Right hindlimb (tissue), 1 donor: Measurements from ENCODE around the gene CXCL14.

Experiments
- DNase-seq: peaks from one replicate; pipeline ENCODE4 v3.0.0-alpha.2; 2018

Gene CXCL14

DNA sequence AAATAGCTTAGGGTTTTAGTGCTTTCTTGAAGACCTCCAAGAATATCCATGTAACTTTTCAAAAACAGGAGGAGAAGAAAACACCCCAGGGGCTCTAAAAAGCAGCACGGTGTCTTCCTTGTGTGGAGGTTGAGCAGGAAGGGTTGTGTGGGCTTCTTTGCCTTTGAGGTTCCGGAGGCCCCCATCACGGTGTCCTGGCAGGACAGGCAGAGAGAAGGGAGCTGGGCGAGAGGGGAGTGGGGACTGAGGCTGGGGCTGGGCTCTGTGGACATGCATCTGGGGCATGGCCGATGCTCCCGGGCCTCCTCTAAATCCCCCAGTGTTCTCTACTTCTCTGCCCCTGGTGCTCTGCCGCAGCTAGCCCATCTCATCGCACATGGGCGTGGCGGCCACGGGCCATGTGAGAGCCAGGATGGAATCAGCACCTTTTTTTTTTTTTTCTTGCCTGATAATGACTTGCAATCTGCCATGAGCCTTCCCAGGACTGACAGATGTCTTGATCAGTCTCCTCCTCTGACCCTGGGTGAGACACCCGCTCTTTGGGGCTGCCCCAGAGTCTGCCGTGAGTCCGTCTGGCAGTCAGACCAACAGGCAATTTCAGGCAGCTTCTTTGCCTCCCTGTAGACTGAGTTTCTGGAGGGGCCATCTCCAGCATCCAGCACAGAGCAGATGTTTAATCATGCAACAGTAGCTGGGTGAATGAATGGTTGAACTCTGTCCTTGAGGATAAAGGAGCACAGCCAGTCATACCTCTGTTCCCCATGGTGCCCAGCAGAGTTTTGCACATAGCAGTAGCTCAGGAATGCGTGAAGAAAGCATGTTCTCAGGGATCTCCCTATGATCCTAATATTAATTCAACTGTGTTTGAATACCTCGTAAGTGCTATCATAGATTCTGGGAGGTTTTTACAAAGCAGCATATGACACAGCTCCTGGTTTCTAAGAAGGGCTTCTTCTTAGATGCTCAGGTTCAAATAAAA lies 12.1 kb downstream of the CXCL14 start:
- no peak for DNase-seq

DNA sequence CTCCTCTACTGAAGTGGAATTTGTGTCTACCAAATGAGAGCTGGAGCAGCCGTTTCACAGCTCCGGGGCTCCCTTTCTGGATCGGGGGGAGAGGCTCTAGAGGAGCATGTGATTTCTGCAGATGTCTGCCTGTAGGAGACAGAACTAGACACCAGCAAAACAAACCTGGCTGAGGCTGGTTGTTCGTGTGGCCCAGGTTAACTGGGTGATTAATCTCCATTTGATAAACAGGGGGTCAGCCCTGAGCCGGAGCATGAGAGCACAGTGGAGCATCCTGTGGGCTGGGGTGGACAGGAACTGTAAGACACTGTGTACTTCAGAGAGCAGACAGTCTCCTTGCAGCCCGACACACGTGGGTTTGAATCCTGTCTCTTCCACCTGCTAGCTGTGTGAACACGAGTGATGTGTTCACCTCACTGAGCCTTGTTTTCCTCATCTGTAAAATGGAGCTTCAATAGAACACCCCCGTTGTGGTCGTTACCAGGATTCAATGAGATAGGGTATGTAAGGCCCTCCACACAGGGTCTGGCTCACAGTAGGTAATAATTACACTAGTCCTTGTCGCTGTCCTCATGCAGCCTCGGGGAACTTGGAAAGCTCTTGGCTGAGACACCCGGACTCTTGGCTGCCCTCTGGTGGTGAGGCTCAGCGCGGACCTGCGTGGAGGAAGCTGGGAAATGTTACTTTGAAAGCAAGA lies 12.9 kb downstream of the CXCL14 start:
- no peak for DNase-seq

DNA sequence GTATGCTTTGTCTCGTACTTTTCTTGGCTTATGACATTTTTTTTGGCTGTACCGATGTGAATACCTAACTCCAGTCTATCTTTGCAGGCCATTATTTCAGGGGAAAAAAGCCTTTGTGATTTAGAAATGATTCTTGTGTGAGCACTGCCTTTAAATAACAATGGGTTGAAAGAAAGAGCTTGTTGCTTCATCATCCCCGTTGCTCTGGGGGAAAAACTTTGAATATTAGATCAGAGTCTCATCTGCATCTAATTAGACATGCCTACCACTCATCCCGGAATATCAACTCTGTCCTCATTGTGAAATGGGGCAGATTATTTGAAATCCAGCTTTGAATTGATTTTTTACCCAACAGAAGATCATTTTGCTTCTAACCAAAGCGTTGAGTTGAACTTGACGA lies 13.5 kb downstream of the CXCL14 start:
- no peak for DNase-seq

DNA sequence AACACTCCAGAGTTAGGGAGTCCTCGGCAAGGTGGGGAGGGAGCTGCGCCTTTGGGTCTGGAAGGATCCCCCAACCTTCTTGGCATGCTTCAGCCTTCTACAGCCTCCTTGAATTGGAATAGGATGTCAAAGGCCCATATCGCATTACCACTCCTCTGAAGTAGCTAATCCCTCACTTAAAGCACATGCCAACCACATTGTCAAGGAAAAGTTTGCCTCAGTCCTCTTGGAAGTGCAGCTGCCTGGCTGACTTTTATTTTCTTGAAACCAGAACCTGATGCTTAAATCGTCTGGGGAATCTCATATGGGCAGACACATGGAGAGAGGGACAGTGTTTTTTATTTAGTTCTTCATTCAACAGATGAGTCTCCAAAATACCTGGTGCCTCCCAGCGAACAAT lies 14.5 kb downstream of the CXCL14 start:
- no peak for DNase-seq

GRCh38 chr5:135561266-135561665 lies 17.5 kb downstream of the CXCL14 start:
- no peak for DNase-seq

DNA sequence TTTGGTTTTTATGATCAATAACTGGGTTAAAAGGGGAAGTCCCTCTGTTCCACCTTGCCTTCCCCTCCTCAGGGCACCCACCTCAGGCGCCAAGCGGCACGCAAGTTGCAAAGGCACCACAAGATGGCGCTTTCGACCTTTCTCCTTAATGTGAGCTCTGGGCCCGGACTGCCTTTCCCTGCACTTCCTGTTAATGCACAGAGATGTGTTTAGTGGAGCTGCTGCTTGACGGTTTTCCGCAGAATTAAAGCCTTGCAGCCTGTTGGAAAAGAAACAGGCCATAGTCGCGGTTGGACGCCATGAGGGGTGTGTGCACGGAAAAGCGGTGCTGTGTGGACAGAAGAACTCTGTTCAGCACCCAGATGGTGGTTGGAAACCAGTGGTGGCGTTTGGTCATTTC lies 17.9 kb downstream of the CXCL14 start:
- DNase-seq = peak; percentile 83

GRCh38 chr5:135559354-135559753 lies 19.4 kb downstream of the CXCL14 start:
- DNase-seq = no peak

DNA sequence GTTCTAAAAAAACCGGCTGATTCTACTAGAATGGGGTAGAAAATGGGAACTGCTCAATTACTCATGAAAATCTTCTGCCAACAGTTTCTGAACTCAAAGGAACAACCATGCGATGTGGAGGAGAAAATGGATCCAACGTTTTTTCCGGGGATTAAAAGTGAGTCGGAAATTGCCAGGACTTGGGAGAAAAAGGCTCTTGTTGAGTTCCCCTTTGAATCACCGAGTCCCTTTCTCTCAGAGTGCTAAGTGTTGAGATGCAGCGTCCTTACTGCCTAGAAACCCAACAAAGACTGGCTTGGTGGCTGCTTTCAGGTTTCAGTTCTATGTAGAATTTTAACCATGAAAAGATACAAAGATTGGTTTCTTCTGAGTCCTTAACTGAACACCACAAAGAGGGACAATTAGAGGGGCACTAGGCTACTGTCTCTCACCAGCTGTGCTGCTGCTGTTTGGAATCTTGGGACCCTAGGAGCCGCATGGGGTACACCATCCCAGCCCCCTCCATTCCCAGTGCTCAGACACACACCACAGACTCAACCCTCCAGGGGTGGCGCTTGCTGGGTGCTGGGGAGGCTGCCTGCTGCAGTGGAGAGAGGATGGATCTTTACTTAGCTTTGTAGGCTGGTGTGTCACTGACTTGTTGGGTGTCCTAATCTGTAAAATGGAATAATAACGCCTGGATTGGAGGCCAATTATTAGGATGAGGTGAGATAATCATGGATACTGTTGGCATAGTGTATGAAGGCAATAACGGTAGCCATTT lies 21.5 kb downstream of the CXCL14 start:
- DNase-seq = no peak

GRCh38 chr5:135556620-135557019 lies 22.2 kb downstream of the CXCL14 start:
- DNase-seq = no peak

GRCh38 chr5:135555530-135555929 lies 23.3 kb downstream of the CXCL14 start:
- no peak for DNase-seq

GRCh38 chr5:135553688-135554462 lies 24.9 kb downstream of the CXCL14 start:
- no peak for DNase-seq

DNA sequence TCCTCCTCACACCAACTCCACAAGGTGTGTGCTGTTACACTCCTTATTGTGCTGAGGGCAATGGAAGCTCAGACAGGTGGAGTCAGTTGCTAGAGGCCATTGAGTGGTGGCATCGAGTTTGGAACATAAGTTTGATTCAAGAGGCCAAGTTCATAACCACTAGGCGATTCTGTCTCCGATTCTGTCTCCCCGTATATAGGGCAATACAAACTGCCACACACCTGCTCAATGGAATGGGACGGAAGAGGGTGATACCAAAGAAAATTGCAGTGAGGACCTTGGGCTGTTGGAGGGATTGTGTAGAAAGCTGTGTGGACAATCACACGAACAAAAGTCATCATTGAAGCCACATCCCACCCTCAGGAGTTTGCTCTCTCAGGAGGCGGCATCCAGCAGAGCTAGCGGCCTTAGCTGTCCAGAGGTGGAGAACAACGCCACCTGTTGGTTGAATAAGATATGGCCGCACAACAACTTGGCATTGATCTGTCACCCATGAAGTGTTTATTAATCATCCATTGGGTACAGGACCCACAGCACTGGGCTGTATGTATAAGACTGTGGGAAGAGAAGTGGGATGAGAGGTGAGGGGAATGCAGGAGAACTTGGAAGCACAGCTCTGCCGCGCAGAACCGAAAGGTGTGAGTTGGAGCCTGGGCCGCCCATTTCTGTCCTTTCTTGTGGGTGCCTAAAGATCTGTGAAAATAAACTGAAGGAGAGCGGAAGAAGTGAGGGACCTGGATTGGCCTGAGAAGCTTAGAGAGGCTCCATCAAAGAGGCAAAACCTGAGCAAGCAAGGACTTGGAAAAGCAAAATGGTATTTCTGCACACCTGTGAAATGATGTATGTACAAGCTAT lies 27.0 kb downstream of the CXCL14 start:
- peak; percentile 76 for DNase-seq

- no peak for DNase-seq
Measured at GRCh38 chr5:135549413-135549812, 29.4 kb downstream of the CXCL14 start.

- no peak for DNase-seq
Measured at GRCh38 chr5:135547590-135548254, 31.1 kb downstream of the CXCL14 start.

DNA sequence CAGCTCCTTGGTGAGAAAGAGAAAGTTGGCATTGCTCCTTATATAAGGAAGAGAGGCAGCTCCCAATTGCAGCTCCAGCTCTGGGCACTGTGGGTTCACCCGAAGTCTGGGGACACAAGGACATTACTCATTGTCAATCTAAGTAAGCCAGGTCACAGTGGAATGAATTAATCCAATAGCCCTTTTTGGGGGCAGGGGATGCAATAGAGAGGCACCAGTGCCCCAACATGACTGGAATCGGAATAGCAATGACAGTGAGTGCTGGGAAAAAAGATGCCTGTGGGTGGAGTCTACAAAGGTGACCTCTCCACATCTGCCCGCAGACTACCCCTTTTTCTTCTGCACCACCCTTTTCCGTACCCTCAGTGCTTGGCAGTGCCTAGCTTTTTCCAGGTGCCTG lies 31.9 kb downstream of the CXCL14 start:
- DNase-seq = no peak

DNA sequence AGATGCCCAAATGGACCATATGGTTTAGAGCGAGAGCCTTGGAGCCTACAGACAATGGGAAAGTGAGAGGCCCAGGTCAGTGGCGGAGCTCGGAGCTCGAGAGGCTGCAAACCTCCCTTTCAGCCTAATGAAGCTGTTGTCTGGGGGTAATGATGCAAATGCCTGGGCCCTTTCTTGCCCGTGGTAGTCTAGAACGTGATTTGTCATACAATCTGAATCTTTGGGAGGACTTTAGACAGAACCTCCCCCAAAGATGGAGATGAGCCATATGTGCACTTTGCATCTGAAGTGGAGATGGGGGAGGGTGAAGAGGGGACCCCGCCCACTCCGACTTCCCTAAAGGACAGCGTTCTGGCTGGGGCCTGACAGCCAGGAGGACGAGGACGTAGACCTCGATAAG lies 32.7 kb downstream of the CXCL14 start:
- no peak for DNase-seq

DNA sequence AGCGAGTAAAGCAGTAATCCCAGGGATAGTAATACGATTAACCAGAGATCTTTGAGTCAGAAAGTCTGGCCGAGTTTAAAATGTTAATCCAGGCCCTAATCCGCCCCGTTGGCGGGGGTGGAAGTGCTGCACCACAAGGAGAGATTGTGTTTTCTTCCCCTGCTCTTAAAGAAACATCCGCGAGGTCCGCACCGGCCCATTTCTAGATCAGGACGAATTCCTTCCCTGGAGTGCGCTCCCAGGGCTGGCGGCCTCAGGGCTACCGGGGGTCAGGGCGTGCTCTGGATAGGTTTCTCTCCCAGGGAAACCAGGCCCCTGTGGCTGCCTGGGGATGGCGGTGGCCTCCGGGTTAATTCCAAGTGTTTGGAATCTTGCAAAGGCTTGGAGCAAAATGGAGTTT lies 33.7 kb downstream of the CXCL14 start:
- DNase-seq = no peak

- no peak for DNase-seq
Measured at GRCh38 chr5:135543485-135544304, 35.1 kb downstream of the CXCL14 start.

GRCh38 chr5:135543001-135543484 lies 35.7 kb downstream of the CXCL14 start:
- no peak for DNase-seq
